Activated CD4-positive, alpha-beta memory T cell treated with anti-CD3 and anti-CD28 coated beads for 36 hours (primary cell): Measurements from ENCODE around the gene TNFSF12. TPM values are rescaled to one million over a fixed set of nuclear protein-coding genes. Genes with fewer than 3 reads are reported as not detected.

ENCODE experiments used
- CTCF ChIA-PET: fragments of 350-600 bp; sonication (Branson Sonifier 250); formaldehyde crosslinking; loops from one replicate; lab custom pipeline; 2021; ENCODE audit warnings: antibody characterized with exemption, inconsistent platforms; lab: Charles Lee
- POLR2A ChIA-PET: fragments of 350-600 bp; sonication (Branson Sonifier 250); formaldehyde crosslinking; loops from one replicate; lab custom pipeline; 2021; ENCODE audit warnings: antibody characterized with exemption; lab: Charles Lee
- DNase-seq: peaks from one replicate; pipeline ENCODE4 v3.0.0-alpha.2; 2020
- H3K27ac Mint-ChIP-seq: one replicate; pipeline ENCODE4 v1.8.0; 2021; ENCODE audit warnings: mixed read lengths
- H3K27me3 Mint-ChIP-seq: one replicate; pipeline ENCODE4 v1.8.0; 2021; ENCODE audit warnings: mixed read lengths
- H3K36me3 Mint-ChIP-seq: one replicate; pipeline ENCODE4 v1.8.0; 2021; ENCODE audit warnings: mixed read lengths
- H3K4me1 Mint-ChIP-seq: one replicate; pipeline ENCODE4 v1.8.0; 2021; ENCODE audit warnings: low read depth, mixed read lengths
- H3K4me3 Mint-ChIP-seq: one replicate; pipeline ENCODE4 v1.8.0; 2021; ENCODE audit warnings: mild to moderate bottlenecking, mixed read lengths
- H3K9me3 Mint-ChIP-seq: one replicate; pipeline ENCODE4 v1.8.0; 2021; ENCODE audit warnings: mixed read lengths
- intact Hi-C: fragments of 100-400 bp; cut with micrococcal nuclease; formaldehyde crosslinking; loops from one replicate; pipeline ENCODE4 v1.15.1; 2023
- total RNA-seq, 2 experiments: library from RNA; stranded (reverse); gene quantifications; one replicate each; pipeline ENCODE4 v1.2.3, GENCODE V29; 2021

Gene TNFSF12
- total RNA-seq, 2 experiments from 2014 or later = 19.7 to 22.4 TPM

GRCh38 chr17:7572588-7573323, 23.9 kb downstream of the TNFSF12 start:
- Mint-ChIP-seq H3K27me3 (peaks cover 2% of the 10 kb centered on the region), H3K9me3 (no peaks in the 10 kb centered on the region), H3K4me1 (peaks cover 50% of the 10 kb centered on the region), H3K27ac (peak overlapping the region; percentile 100), H3K36me3 (peaks cover 57% of the 10 kb centered on the region), H3K4me3 (peak overlapping the region; percentile 99)
- ChIA-PET CTCF (interaction anchor here (1.4 to 3.1 kb wide), 4 partner anchors 11 to 115 kb away, joined by 3 to 25 read pairs (median 5); partner anchors contain the start of genes SENP3 and TP53), POLR2A (interaction anchor here (0.5 to 5.9 kb wide), 10 partner anchors 8 to 284 kb away, joined by 3 to 61 read pairs (median 4); partner anchors contain the start of genes MPDU1, SENP3, TP53 and WRAP53)
- intact Hi-C loops = loop anchor here (1.0 to 5.0 kb wide), 10 partner anchors 11 to 320 kb away; partner anchors contain the start of genes EIF5A, ELP5, MPDU1 and POLR2A
- DNase-seq = peak; percentile 100

GRCh38 chr17:7573324-7574080, 24.6 kb downstream of the TNFSF12 start:
- peak overlapping the region; percentile 99 for H3K4me3 Mint-ChIP-seq
- H3K36me3 Mint-ChIP-seq = peaks cover 65% of the 10 kb centered on the region
- peaks cover 2% of the 10 kb centered on the region for H3K27me3 Mint-ChIP-seq
- intact Hi-C loops = loop anchor here (1.0 to 5.0 kb wide), 4 partner anchors 10 to 321 kb away; partner anchors contain the start of genes ELP5 and MPDU1
- H3K9me3 Mint-ChIP-seq = no peaks in the 10 kb centered on the region
- CTCF ChIA-PET = interaction anchor here (1.4 to 2.5 kb wide), 5 partner anchors 12 to 114 kb away, joined by 3 to 8 read pairs (median 5); partner anchors contain the start of genes SENP3, TP53 and WRAP53
- POLR2A ChIA-PET = interaction anchor here (0.6 to 5.9 kb wide), 12 partner anchors 9 to 265 kb away, joined by 3 to 61 read pairs (median 4); partner anchors contain the start of genes MPDU1, POLR2A, SENP3 and TP53
- peak; percentile 95 for DNase-seq
- peaks cover 58% of the 10 kb centered on the region for H3K4me1 Mint-ChIP-seq
- H3K27ac Mint-ChIP-seq = peak overlapping the region; percentile 100

DNA sequence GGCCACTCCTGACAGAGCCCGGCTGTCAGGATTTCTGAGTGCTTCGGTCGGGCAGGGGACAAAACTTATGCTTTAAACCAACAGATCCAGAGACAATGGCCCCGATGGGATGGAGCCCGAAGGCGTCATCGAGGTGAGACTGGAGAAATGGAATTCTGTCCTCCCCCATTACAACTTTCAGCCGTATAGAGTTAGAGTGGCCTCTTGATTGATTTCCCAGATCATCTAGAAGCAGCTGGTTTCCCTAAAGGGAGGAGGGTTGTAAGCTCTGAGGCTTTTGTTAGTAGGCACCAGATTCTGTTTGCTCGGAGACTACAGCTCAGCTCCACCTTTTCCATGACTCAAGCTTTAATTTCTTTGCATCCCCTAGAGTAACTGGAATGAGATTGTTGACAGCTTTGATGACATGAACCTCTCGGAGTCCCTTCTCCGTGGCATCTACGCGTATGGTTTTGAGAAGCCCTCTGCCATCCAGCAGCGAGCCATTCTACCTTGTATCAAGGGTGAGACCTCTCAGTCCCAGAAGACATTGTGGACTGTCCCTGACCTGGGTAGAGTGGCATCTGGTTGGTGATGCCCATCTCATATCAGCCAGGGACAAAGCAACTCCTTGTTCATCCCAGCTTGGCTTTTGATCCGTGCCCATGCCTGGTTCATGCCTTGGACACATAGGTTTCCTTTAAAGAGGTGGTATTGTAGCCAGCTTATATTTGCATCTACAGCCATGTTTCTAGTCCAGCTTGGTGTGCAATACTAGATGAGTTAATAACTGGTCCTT, 25.5 kb downstream of the TNFSF12 start:
- intact Hi-C loops = loop anchor here (5.0 kb wide), 1 partner anchor 268 kb away; no protein-coding TSS in a partner anchor
- H3K36me3 Mint-ChIP-seq = peaks cover 67% of the 10 kb centered on the region
- H3K9me3 Mint-ChIP-seq = no peaks in the 10 kb centered on the region
- H3K4me3 Mint-ChIP-seq = peak overlapping the region; percentile 99
- ChIA-PET CTCF (interaction anchor here (1.4 to 2.5 kb wide), 4 partner anchors 13 to 113 kb away, joined by 4 to 8 read pairs (median 6); partner anchors contain the start of genes SENP3, TP53 and WRAP53), POLR2A (interaction anchor here (0.7 to 5.9 kb wide), 13 partner anchors 9 to 266 kb away, joined by 3 to 61 read pairs (median 5); partner anchors contain the start of genes MPDU1, NEURL4, POLR2A and SENP3)
- H3K27ac Mint-ChIP-seq = peak overlapping the region; percentile 77
- peaks cover 63% of the 10 kb centered on the region for H3K4me1 Mint-ChIP-seq
- no peak for DNase-seq
- H3K27me3 Mint-ChIP-seq = peaks cover 2% of the 10 kb centered on the region

DNA sequence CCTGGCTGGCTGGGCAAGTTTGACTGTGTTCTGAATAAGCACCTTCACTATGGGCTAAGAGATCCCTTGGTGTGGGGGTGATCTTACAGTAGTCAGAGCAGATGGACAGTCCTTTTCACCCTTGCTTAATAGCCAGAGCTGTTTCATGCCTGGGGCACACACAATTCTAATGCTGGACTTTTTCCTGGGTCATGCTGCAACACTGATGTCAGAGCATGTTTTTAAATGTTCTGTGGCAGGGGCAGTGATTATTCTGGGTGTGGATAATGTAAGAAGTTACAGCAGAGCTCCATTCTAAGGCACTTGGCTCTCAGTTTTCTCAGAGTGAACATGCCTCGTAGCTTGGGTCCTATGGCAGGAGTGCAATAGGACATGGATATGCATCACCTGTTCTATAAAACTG, 26.6 kb downstream of the TNFSF12 start:
- intact Hi-C loops = no loop called here
- DNase-seq = no peak
- Mint-ChIP-seq H3K9me3 (no peaks in the 10 kb centered on the region), H3K27ac (peak overlapping the region; percentile 77), H3K36me3 (peaks cover 71% of the 10 kb centered on the region), H3K4me1 (peaks cover 73% of the 10 kb centered on the region), H3K4me3 (peak overlapping the region; percentile 99), H3K27me3 (peaks cover 2% of the 10 kb centered on the region)
- ChIA-PET CTCF (interaction anchor here (1.0 to 2.5 kb wide), 3 partner anchors 14 to 112 kb away, joined by 3 to 8 read pairs (median 7); partner anchors contain the start of genes TP53 and WRAP53), POLR2A (interaction anchor here (0.7 to 5.9 kb wide), 9 partner anchors 9 to 246 kb away, joined by 3 to 61 read pairs (median 5); partner anchors contain the start of genes ACAP1, MPDU1, NEURL4 and SENP3)

DNA sequence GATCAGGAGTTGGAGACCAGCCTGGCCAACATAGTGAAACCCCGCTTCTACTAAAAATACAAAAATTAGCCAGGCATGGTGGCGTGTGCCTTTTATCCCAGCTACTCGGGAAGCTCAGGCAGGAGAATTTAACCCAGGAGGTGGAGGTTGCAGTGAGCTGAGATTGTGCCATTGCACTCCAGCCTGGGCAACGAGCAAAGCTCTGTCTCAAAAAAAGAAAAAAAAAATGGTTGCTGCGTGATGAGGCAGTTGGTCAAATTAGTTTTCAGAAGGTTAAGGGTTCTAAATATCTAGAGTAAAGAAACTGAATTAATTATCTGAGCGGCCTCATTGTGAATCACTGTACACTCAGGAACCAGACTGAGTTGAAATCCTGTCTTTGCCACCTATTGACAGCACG, 27.1 kb downstream of the TNFSF12 start:
- POLR2A ChIA-PET = interaction anchor here (0.6 to 5.9 kb wide), 9 partner anchors 8 to 247 kb away, joined by 3 to 61 read pairs (median 5); partner anchors contain the start of genes ACAP1, MPDU1, NEURL4 and SENP3
- no peak for DNase-seq
- H3K4me1 Mint-ChIP-seq = peaks cover 78% of the 10 kb centered on the region
- H3K9me3 Mint-ChIP-seq = no peaks in the 10 kb centered on the region
- intact Hi-C loops = no loop called here
- H3K27ac Mint-ChIP-seq = peak overlapping the region; percentile 77
- peaks cover 2% of the 10 kb centered on the region for H3K27me3 Mint-ChIP-seq
- H3K4me3 Mint-ChIP-seq = peak overlapping the region; percentile 99
- CTCF ChIA-PET = interaction anchor here (1.0 to 2.5 kb wide), 4 partner anchors 14 to 112 kb away, joined by 3 to 8 read pairs (median 5); partner anchors contain the start of genes TP53 and WRAP53
- peaks cover 72% of the 10 kb centered on the region for H3K36me3 Mint-ChIP-seq

- Mint-ChIP-seq H3K27ac (peak overlapping the region; percentile 71), H3K4me1 (peaks cover 80% of the 10 kb centered on the region), H3K4me3 (peak overlapping the region; percentile 12), H3K27me3 (peaks cover 2% of the 10 kb centered on the region), H3K9me3 (no peaks in the 10 kb centered on the region), H3K36me3 (peaks cover 75% of the 10 kb centered on the region)
- intact Hi-C loops = no loop called here
- POLR2A ChIA-PET = interaction anchor here (0.6 to 5.9 kb wide), 7 partner anchors 8 to 266 kb away, joined by 3 to 61 read pairs (median 5); partner anchors contain the start of genes ACAP1, MPDU1, NEURL4 and TP53
- DNase-seq = no peak
- CTCF ChIA-PET = interaction anchor here (1.0 to 2.5 kb wide), 3 partner anchors 13 to 111 kb away, joined by 3 to 7 read pairs (median 3); partner anchors contain the start of genes TP53 and WRAP53
These were observed 27.6 kb downstream of the TNFSF12 start for GRCh38 chr17:7576432-7576937.

DNA sequence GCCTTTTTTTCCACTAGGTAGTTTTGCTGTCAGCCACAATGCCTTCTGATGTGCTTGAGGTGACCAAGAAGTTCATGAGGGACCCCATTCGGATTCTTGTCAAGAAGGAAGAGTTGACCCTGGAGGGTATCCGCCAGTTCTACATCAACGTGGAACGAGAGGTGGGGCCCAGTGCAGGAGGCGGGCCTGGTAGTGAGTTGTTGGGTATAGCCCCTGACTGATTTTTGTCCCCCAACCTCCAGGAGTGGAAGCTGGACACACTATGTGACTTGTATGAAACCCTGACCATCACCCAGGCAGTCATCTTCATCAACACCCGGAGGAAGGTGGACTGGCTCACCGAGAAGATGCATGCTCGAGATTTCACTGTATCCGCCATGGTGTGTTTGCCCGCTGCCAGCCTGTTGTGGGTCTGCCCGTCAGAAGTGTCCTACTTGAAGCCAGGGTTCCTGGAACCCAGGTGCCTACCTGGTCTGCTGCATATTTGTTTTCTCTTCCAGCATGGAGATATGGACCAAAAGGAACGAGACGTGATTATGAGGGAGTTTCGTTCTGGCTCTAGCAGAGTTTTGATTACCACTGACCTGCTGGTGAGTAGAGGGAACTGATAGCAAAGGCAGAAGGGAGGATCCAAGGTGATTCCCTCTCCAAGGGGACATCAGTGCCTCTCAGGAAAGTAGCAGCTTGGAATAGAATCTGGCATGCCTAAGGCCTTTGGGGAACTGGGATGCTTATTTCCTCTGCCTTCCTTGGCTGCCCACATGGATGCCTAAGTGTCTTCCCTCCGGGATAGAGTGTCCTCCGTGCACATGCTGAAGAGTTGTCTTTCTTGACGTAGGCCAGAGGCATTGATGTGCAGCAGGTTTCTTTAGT, 28.7 kb downstream of the TNFSF12 start:
- CTCF ChIA-PET = no interaction called here
- intact Hi-C loops = no loop called here
- H3K4me3 Mint-ChIP-seq = peak overlapping the region; percentile 32
- no peak for DNase-seq
- H3K36me3 Mint-ChIP-seq = peaks cover 73% of the 10 kb centered on the region
- POLR2A ChIA-PET = interaction anchor here (1.0 to 1.3 kb wide), 2 partner anchors 11 to 109 kb away, joined by 3 to 4 read pairs; no protein-coding TSS in a partner anchor
- H3K27ac Mint-ChIP-seq = peak overlapping the region; percentile 95
- H3K4me1 Mint-ChIP-seq = peaks cover 87% of the 10 kb centered on the region
- H3K27me3 Mint-ChIP-seq = peaks cover 2% of the 10 kb centered on the region
- no peaks in the 10 kb centered on the region for H3K9me3 Mint-ChIP-seq

DNA sequence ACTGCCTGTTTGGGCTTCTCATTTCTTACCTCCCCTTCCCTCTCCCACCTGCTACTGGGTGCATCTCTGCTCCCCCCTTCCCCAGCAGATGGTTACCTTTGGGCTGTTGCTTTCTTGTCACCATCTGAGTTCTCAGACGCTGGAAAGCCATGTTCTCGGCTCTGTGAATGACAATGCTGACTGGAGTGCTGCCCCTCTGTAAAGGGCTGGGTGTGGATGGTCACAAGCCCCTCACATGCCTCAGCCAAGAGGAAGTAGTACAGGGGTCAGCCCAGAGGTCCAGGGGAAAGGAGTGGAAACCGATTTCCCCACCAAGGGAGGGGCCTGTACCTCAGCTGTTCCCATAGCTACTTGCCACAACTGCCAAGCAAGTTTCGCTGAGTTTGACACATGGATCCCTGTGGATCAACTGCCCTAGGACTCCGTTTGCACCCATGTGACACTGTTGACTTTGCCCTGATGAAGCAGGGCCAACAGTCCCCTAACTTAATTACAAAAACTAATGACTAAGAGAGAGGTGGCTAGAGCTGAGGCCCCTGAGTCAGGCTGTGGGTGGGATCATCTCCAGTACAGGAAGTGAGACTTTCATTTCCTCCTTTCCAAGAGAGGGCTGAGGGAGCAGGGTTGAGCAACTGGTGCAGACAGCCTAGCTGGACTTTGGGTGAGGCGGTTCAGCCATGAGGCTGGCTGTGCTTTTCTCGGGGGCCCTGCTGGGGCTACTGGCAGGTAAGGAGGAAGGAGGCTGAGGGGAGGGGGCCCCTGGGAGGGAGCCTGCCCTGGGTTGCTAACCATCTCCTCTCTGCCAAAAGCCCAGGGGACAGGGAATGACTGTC, 30.4 kb downstream of the TNFSF12 start, which contains the start of gene CD68:
CD68 (plus strand) TSS at position 638 of the 833 bp plus-strand sequence; CDS start at position 678, 40 bp downstream.
- H3K4me3 Mint-ChIP-seq = peak within 1 kb of the TSS; percentile 67
- peak; percentile 88 for DNase-seq
- peaks cover 89% of the 10 kb centered on the region for H3K4me1 Mint-ChIP-seq
- H3K9me3 Mint-ChIP-seq = no peaks in the 10 kb centered on the region
- peak within 1 kb of the TSS; percentile 95 for H3K27ac Mint-ChIP-seq
- intact Hi-C loops = no loop called here
- no peaks in the 10 kb centered on the region for H3K27me3 Mint-ChIP-seq
- peaks cover 62% of the 10 kb centered on the region for H3K36me3 Mint-ChIP-seq
- ChIA-PET CTCF (interaction anchor here (1.0 to 3.1 kb wide), 4 partner anchors 10 to 143 kb away, joined by 3 to 21 read pairs (median 9); partner anchors contain the start of genes SENP3 and SOX15), POLR2A (interaction anchor here (0.7 to 2.8 kb wide), 6 partner anchors 18 to 345 kb away, joined by 3 to 24 read pairs (median 4); partner anchors contain the start of genes ACAP1, DVL2, FXR2 and NEURL4)
